Left renal cortex interstitium (tissue), 4 donors: ENCODE results near the gene MMP21. TPM values are rescaled to one million over a fixed set of nuclear protein-coding genes. Genes with fewer than 3 reads are reported as not detected.

ENCODE experiments used
- DNase-seq, 4 donors: peaks; one replicate each; pipeline ENCODE4 v3.0.0-alpha.2; 2013; ENCODE audit warnings: low read depth in 4 of 4, low spot score in 2 of 4, missing footprints in 1 of 4
- polyA plus RNA-seq, 4 donors: library from polyadenylated mRNA; unstranded; fragments of 120-200 nt; gene quantifications; one replicate each; pipeline ENCODE4 v1.2.1, GENCODE V29; 2013; ENCODE audit not compliant: insufficient read length in 4 of 4

Gene MMP21
- polyA plus RNA-seq, 4 donors = 0.17 to 0.41 (median 0.33) TPM

GRCh38 chr10:125792342-125793300 is 17.0 kb upstream of the MMP21 start:
- no peak for DNase-seq

GRCh38 chr10:125788156-125789034 is 12.8 kb upstream of the MMP21 start:
- DNase-seq = no peak

- no peak for DNase-seq
These were observed 10.2 kb upstream of the MMP21 start for GRCh38 chr10:125785791-125786190.

GRCh38 chr10:125783957-125784356 is 8.3 kb upstream of the MMP21 start:
- no peak for DNase-seq

- DNase-seq = no peak
These were observed 7.8 kb upstream of the MMP21 start for GRCh38 chr10:125783408-125783807.

- no peak for DNase-seq
These were observed 7.0 kb upstream of the MMP21 start for GRCh38 chr10:125782616-125783015.

- no peak for DNase-seq
These were observed 6.4 kb upstream of the MMP21 start for GRCh38 chr10:125782054-125782453.

- DNase-seq = no peak
These were observed 5.8 kb upstream of the MMP21 start for GRCh38 chr10:125781374-125781773.

- DNase-seq = no peak
These were observed 4.0 kb upstream of the MMP21 start for GRCh38 chr10:125779403-125780327.

- DNase-seq = no peak
These were observed 2.9 kb upstream of the MMP21 start for GRCh38 chr10:125778556-125778955.

- no peak for DNase-seq
These were observed 2.2 kb upstream of the MMP21 start for GRCh38 chr10:125777806-125778205.

GRCh38 chr10:125774581-125775191 is 935 bp downstream of the MMP21 start:
- DNase-seq = no peak

GRCh38 chr10:125773687-125774543 is 1.7 kb downstream of the MMP21 start:
- DNase-seq = no peak

- DNase-seq = no peak
These were observed 2.8 kb downstream of the MMP21 start for GRCh38 chr10:125772864-125773180.

GRCh38 chr10:125772112-125772863 is 3.3 kb downstream of the MMP21 start:
- DNase-seq = no peak

- no peak for DNase-seq
These were observed 4.8 kb downstream of the MMP21 start for GRCh38 chr10:125770844-125771243.

- no peak for DNase-seq
These were observed 6.4 kb downstream of the MMP21 start for GRCh38 chr10:125769175-125769574.

- peak in 3 of 4 donors; percentile 23 to 44 (median 32) for DNase-seq
These were observed 7.3 kb downstream of the MMP21 start for GRCh38 chr10:125768219-125768855.
